Measurements from ENCODE around the gene TXNDC11. TPM values are rescaled to one million over a fixed set of nuclear protein-coding genes. Genes with fewer than 3 reads are reported as not detected.

TXNDC11 gene
- total RNA-seq, 2 experiments from 2014 or later: 30.1 to 34.4 TPM

DNA sequence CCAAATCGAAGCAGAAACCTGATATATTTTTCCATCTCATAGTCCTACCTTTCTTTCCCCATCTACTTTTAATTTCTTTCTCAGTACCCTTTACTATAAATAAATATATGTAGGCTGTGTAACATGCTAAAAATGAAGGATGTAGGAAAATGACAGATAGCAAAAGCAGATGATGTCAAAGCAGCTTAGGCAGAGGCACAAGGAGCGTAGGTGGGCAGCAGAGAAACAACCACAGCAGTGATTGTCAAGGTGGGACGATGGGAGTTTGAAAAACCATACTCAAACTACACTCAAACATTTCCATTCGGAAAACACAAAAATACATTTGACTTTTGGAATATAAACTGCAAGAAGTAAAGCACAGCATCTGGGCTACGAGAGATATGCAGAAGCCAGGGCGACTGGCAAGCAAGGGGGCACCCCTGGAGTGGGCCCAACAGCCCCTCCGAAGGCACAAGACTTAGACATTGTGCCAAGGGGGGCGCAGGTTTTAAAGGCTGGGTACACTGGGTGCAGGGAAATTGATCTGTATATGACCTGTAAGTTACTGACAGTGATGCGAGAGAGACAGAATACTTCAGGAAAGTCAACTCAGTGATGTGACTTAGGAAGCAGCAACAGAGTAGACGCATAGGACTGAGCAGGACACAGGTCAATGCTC lies 43.3 kb downstream of the TXNDC11 start:
- H3K27ac Mint-ChIP-seq: peak overlapping the region; percentile 47
- H3K4me3 Mint-ChIP-seq: no peak overlapping the region
- no peak for DNase-seq
- no peaks in the 10 kb centered on the region for H3K27me3 Mint-ChIP-seq (ENCODE audit: low read depth)
- peaks cover 58% of the 10 kb centered on the region for H3K36me3 Mint-ChIP-seq (ENCODE audit: low read depth)
- ChIA-PET CTCF (no interaction called here), POLR2A (no interaction called here)
- peaks cover 43% of the 10 kb centered on the region for H3K4me1 Mint-ChIP-seq (ENCODE audit: low read depth)
- no peaks in the 10 kb centered on the region for H3K9me3 Mint-ChIP-seq (ENCODE audit: insufficient read depth)
- ATAC-seq: no peak

DNA sequence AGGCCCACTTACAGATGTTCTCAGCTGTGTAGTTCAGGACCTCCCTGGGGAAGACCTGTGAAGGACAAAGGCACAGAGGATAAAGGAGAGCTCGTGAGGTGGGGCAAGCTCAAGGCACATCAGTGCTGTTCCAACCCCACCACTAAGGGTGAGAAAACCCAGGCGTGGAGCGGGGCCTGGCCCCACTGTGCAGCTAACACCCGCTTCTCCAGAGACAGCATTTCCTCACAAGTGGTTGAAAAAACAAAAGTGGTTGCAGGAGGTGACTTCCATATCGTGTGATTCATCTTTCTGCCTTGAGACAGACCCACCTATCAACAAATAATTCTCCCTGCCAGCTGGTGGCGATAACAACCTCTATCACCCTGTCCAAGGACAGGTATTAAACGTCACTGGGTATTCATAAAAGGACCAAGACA lies 44.4 kb downstream of the TXNDC11 start:
- ChIA-PET CTCF (interaction anchor here (0.8 to 3.0 kb wide), 12 partner anchors 9 to 223 kb away, joined by 3 to 20 read pairs (median 4); partner anchors contain the start of gene TXNDC11), POLR2A (interaction anchor here (1.0 kb wide), 1 partner anchor 13 kb away, joined by 5 read pairs; no protein-coding TSS in a partner anchor)
- H3K36me3 Mint-ChIP-seq (ENCODE audit: low read depth): peaks cover 57% of the 10 kb centered on the region
- H3K27me3 Mint-ChIP-seq (ENCODE audit: low read depth): no peaks in the 10 kb centered on the region
- H3K4me1 Mint-ChIP-seq (ENCODE audit: low read depth): peaks cover 43% of the 10 kb centered on the region
- DNase-seq (peak; percentile 44), ATAC-seq (peak; percentile 57)
- H3K4me3 Mint-ChIP-seq: no peak overlapping the region
- H3K27ac Mint-ChIP-seq: peak overlapping the region; percentile 27
- no peaks in the 10 kb centered on the region for H3K9me3 Mint-ChIP-seq (ENCODE audit: insufficient read depth)

GRCh38 chr16:11697319-11697718 lies 45.3 kb downstream of the TXNDC11 start:
- no peak overlapping the region for H3K4me3 Mint-ChIP-seq
- H3K27ac Mint-ChIP-seq: peak overlapping the region; percentile 62
- H3K27me3 Mint-ChIP-seq (ENCODE audit: low read depth): no peaks in the 10 kb centered on the region
- peaks cover 43% of the 10 kb centered on the region for H3K4me1 Mint-ChIP-seq (ENCODE audit: low read depth)
- ATAC-seq: no peak
- no peak for DNase-seq
- H3K9me3 Mint-ChIP-seq (ENCODE audit: insufficient read depth): no peaks in the 10 kb centered on the region
- ChIA-PET CTCF (interaction anchor here (0.8 to 3.0 kb wide), 9 partner anchors 8 to 222 kb away, joined by 3 to 20 read pairs (median 7); no protein-coding TSS in a partner anchor), POLR2A (interaction anchor here (1.0 kb wide), 1 partner anchor 14 kb away, joined by 5 read pairs; no protein-coding TSS in a partner anchor)
- peaks cover 59% of the 10 kb centered on the region for H3K36me3 Mint-ChIP-seq (ENCODE audit: low read depth)

GRCh38 chr16:11696266-11697012 lies 46.2 kb downstream of the TXNDC11 start:
- POLR2A ChIA-PET: no interaction called here
- CTCF ChIA-PET: interaction anchor here (1.1 to 3.0 kb wide), 3 partner anchors 18 to 117 kb away, joined by 3 to 20 read pairs (median 4); no protein-coding TSS in a partner anchor
- peak; percentile 34 for ATAC-seq
- no peaks in the 10 kb centered on the region for H3K27me3 Mint-ChIP-seq (ENCODE audit: low read depth)
- peak; percentile 37 for DNase-seq
- no peaks in the 10 kb centered on the region for H3K9me3 Mint-ChIP-seq (ENCODE audit: insufficient read depth)
- peaks cover 65% of the 10 kb centered on the region for H3K36me3 Mint-ChIP-seq (ENCODE audit: low read depth)
- H3K27ac Mint-ChIP-seq: peak overlapping the region; percentile 80
- peaks cover 43% of the 10 kb centered on the region for H3K4me1 Mint-ChIP-seq (ENCODE audit: low read depth)
- H3K4me3 Mint-ChIP-seq: peak overlapping the region; percentile 38

GRCh38 chr16:11692651-11693050 lies 50.0 kb downstream of the TXNDC11 start:
- ChIA-PET POLR2A (no interaction called here), CTCF (interaction anchor here (1.2 kb wide), 1 partner anchor 22 kb away, joined by 3 read pairs; no protein-coding TSS in a partner anchor)
- no peak overlapping the region for H3K27ac Mint-ChIP-seq
- DNase-seq (no peak), ATAC-seq (no peak)
- H3K4me1 Mint-ChIP-seq (ENCODE audit: low read depth): peaks cover 37% of the 10 kb centered on the region
- H3K36me3 Mint-ChIP-seq (ENCODE audit: low read depth): peaks cover 71% of the 10 kb centered on the region
- H3K27me3 Mint-ChIP-seq (ENCODE audit: low read depth): no peaks in the 10 kb centered on the region
- no peak overlapping the region for H3K4me3 Mint-ChIP-seq
- no peaks in the 10 kb centered on the region for H3K9me3 Mint-ChIP-seq (ENCODE audit: insufficient read depth)

- peaks cover 70% of the 10 kb centered on the region for H3K36me3 Mint-ChIP-seq (ENCODE audit: low read depth)
- CTCF ChIA-PET: interaction anchor here (1.2 kb wide), 1 partner anchor 22 kb away, joined by 3 read pairs; no protein-coding TSS in a partner anchor
- no peak overlapping the region for H3K4me3 Mint-ChIP-seq
- POLR2A ChIA-PET: no interaction called here
- H3K9me3 Mint-ChIP-seq (ENCODE audit: insufficient read depth): no peaks in the 10 kb centered on the region
- ATAC-seq: no peak
- no peak for DNase-seq
- H3K27ac Mint-ChIP-seq: no peak overlapping the region
- H3K27me3 Mint-ChIP-seq (ENCODE audit: low read depth): no peaks in the 10 kb centered on the region
- peaks cover 32% of the 10 kb centered on the region for H3K4me1 Mint-ChIP-seq (ENCODE audit: low read depth)
These were observed 50.5 kb downstream of the TXNDC11 start for GRCh38 chr16:11692171-11692570.

GRCh38 chr16:11691771-11692170 lies 50.9 kb downstream of the TXNDC11 start:
- Mint-ChIP-seq H3K4me1 (ENCODE audit: low read depth) (peaks cover 28% of the 10 kb centered on the region), H3K27ac (no peak overlapping the region), H3K36me3 (ENCODE audit: low read depth) (peaks cover 69% of the 10 kb centered on the region), H3K9me3 (ENCODE audit: insufficient read depth) (no peaks in the 10 kb centered on the region), H3K4me3 (no peak overlapping the region), H3K27me3 (ENCODE audit: low read depth) (no peaks in the 10 kb centered on the region)
- no peak for ATAC-seq
- ChIA-PET POLR2A (interaction anchor here (1.1 kb wide), 1 partner anchor 32 kb away, joined by 3 read pairs; no protein-coding TSS in a partner anchor), CTCF (no interaction called here)
- no peak for DNase-seq

DNA sequence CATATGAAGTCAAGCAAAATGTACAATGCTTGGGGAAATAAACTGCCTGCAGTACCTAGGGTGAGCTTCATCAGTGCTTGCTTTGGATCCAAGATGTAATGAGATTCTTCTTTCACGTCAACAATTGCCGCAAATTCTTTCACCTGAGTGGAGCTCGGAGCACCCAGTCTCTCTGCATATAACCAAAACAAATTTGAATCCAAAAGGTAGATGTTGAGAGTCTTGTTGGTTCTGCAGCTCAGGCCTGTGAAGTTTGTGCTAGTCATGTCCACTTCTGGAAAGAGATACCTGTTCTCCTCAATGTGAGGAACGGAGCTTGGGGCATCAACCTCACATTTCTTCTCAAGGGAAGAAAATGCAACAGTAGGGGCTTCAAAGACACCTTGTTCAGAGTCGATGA lies 51.4 kb downstream of the TXNDC11 start:
- Mint-ChIP-seq H3K36me3 (ENCODE audit: low read depth) (peaks cover 69% of the 10 kb centered on the region), H3K9me3 (ENCODE audit: insufficient read depth) (no peaks in the 10 kb centered on the region), H3K27ac (no peak overlapping the region), H3K27me3 (ENCODE audit: low read depth) (no peaks in the 10 kb centered on the region), H3K4me1 (ENCODE audit: low read depth) (peaks cover 23% of the 10 kb centered on the region), H3K4me3 (no peak overlapping the region)
- CTCF ChIA-PET: interaction anchor here (1.0 kb wide), 1 partner anchor 23 kb away, joined by 5 read pairs; no protein-coding TSS in a partner anchor
- DNase-seq: no peak
- POLR2A ChIA-PET: interaction anchor here (0.6 to 1.1 kb wide), 2 partner anchors 32 to 278 kb away, joined by 3 read pairs; no protein-coding TSS in a partner anchor
- ATAC-seq: no peak

- ATAC-seq: no peak
- Mint-ChIP-seq H3K9me3 (ENCODE audit: insufficient read depth) (no peaks in the 10 kb centered on the region), H3K36me3 (ENCODE audit: low read depth) (peaks cover 70% of the 10 kb centered on the region), H3K27ac (no peak overlapping the region), H3K27me3 (ENCODE audit: low read depth) (no peaks in the 10 kb centered on the region), H3K4me3 (no peak overlapping the region), H3K4me1 (ENCODE audit: low read depth) (peaks cover 11% of the 10 kb centered on the region)
- DNase-seq: no peak
- ChIA-PET POLR2A (interaction anchor here (0.9 kb wide), 1 partner anchor 103 kb away, joined by 3 read pairs; the partner anchor contains the start of gene LITAF), CTCF (interaction anchor here (0.7 to 2.6 kb wide), 11 partner anchors 9 to 726 kb away, joined by 3 to 16 read pairs (median 3); no protein-coding TSS in a partner anchor)
These were observed 53.4 kb downstream of the TXNDC11 start for GRCh38 chr16:11689031-11689840.

DNA sequence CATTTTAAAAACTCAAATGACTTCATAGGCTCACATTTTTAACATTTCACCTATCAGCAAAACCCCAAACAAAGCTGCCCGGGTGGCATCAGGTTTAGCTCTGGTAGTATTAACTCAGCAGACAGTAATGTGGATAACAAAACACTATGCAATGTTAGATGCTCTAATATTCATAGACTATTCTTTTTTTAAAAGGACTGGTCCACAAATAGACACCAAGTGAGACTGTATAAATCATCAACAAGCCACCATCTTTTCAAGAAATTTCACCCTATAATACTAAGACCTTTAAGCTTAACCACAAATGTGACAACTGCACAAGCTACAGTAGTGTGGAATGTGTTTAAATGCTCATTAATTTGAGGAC lies 54.2 kb downstream of the TXNDC11 start:
- H3K36me3 Mint-ChIP-seq (ENCODE audit: low read depth): peaks cover 75% of the 10 kb centered on the region
- no peak overlapping the region for H3K4me3 Mint-ChIP-seq
- H3K4me1 Mint-ChIP-seq (ENCODE audit: low read depth): peaks cover 11% of the 10 kb centered on the region
- ChIA-PET POLR2A (no interaction called here), CTCF (interaction anchor here (1.1 to 2.6 kb wide), 7 partner anchors 10 to 282 kb away, joined by 3 to 16 read pairs (median 4); no protein-coding TSS in a partner anchor)
- no peak for ATAC-seq
- DNase-seq: no peak
- no peaks in the 10 kb centered on the region for H3K9me3 Mint-ChIP-seq (ENCODE audit: insufficient read depth)
- no peak overlapping the region for H3K27ac Mint-ChIP-seq
- H3K27me3 Mint-ChIP-seq (ENCODE audit: low read depth): no peaks in the 10 kb centered on the region
